ENCODE results near the gene PGAP1.

Gene PGAP1

GRCh38 chr2:196891136-196891535, 35.4 kb downstream of the PGAP1 start:
- no peak for DNase-seq (ENCODE audit: low spot score)

DNA sequence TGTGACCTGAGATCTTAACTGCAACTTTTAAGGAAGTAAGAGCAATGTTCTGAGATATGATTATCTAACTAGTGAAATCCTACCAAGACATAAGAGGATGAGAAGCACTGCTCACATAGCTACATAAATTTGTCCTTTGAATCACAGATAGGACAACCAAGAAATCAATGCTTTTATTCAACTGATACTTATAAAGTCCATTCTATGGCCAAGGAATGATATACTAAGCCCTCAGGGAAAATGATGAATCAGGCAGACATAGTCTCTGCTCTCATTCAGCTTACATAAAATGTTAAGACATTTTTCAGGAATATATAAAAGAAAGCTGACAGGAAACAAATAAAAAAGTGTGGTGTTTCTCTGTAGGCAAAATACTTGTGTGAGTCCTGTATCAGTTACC, 39.1 kb downstream of the PGAP1 start:
- no peak for DNase-seq (ENCODE audit: low spot score)

GRCh38 chr2:196884368-196884767, 42.1 kb downstream of the PGAP1 start:
- no peak for DNase-seq (ENCODE audit: low spot score)

DNA sequence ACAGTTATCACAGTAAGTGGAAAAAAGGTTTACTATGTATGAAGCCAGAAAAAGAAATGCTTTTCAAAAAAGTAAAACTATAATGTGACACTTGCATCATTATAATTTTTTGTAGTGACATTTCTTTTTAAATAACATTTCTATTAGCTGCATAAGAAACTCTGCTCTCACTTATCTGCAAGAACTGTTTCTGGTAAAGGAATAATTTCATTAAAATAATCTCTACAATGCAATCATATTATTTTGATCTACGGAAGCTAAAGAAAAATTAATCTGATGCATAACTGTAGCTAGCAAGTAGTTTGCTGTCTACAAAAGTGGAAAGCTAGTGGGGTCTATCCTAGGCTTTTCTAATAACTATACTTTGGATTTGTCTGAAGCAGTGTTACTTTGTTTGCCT, 50.1 kb downstream of the PGAP1 start:
- DNase-seq (ENCODE audit: low spot score): no peak

GRCh38 chr2:196875414-196875813, 51.1 kb downstream of the PGAP1 start:
- DNase-seq (ENCODE audit: low spot score): no peak

DNA sequence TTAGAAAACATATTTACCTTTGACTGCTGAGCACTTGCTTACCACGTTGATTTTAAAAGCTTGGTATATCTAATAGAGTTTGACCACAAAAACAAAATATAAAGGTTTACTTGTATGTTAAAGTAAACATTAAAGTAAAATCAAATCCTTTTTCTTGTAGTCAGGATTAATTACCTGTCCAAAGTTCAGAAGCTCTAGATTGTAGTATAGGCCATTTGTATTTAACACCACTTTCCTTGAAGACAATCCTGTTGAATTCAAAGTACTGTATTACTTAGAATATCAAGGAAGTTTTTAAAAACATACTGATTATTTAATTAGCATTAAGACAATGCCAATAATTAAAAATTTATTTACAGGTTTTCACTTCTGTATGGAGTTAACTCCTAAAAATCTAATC, 53.0 kb downstream of the PGAP1 start:
- no peak for DNase-seq (ENCODE audit: low spot score)

DNA sequence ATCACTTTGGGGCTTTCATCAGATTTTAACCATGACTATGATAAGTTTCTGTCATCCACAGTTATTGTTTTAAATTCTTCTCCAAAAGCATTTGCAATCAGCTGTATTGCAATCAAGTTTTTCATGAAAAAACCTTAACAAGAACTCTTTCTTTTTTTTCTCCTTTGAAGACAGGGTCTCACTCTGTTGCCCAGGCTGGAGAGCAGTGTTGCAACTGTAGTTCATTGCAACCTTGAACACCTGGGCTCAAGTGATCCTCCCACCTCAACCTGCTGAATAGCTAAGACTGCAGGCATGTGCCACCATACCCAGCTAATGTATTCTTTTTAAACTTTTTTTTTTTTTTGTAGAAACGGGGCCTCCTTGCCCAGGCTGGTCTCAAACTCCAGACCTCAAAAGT, 71.9 kb downstream of the PGAP1 start:
- no peak for DNase-seq (ENCODE audit: low spot score)

- DNase-seq (ENCODE audit: low spot score): no peak
Observed at GRCh38 chr2:196853301-196854087, 73.0 kb downstream of the PGAP1 start.

DNA sequence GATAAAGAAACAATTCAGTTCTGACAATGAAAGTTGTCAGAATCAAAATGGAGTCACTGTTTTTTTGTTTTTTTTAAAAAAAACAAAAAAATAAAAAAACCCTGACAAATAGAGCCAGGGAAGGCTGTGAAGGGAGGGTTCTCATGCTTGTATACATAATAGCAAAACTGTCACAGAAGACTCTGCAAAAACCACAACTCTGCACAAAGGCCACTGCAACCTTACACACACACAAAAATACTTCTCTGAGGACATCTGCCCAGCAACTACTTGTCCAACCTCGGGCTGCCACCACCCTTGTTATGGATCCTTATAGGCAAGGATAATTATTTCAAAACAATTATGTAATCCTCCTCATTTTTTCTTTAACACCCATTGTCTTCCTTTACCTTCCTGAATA, 75.4 kb downstream of the PGAP1 start:
- DNase-seq (ENCODE audit: low spot score): no peak

DNA sequence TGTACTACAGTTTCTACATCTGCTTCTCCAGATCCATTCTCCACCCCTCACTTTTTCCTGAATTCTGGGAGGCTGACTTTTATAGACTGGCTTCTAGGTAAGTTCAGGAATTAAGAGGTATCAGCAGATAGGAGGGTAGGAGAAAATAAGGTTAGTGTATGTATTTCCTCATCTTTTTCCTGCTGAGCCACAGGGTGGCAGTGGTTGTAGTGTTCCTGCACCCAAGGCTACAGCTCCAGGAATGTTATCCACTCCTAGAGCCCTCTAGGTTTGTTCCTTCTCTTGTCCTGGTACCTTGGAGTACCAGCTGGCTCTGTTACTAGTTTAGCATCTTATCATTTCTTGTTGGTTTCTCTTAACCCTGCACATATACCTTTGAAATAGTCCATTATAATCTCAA, 76.6 kb downstream of the PGAP1 start:
- DNase-seq (ENCODE audit: low spot score): no peak

- DNase-seq (ENCODE audit: low spot score): no peak
Observed at GRCh38 chr2:196846295-196846694, 80.2 kb downstream of the PGAP1 start.

DNA sequence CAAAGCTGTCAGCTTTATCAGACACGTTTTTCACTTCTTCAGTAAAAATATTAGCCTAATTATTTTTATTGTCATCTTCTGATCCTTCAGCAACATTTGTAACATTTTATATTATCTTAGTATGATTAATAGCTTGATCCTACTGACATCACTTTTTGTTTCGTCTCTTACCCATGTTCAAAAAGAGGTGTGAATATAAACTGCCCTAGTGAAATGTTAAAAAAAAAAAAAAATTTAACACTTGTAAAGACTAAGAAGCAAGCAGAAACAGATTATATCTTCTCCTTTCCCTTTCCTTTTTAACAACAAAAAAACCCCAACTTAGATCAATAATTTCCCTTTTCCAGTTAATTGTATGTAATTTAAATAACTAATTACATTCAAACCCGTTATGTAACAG, 81.1 kb downstream of the PGAP1 start:
- no peak for DNase-seq (ENCODE audit: low spot score)

DNA sequence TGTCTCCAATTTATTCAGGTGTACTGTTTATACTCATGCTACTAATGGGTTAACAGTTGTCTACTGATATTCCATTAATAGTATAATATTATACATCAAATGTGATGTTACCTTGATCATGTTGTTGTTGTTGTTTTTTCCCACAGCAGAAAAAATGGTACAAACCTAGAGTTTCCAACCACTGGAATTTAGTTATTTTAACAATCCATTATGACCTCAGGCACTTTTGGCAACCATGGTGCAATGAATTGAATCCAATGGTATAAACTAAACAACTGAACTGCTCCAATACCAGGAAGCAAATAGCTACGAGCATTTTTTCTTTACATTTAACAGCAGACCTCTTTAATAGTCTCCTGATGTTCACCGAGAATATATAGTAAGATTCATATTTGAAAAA, 86.3 kb downstream of the PGAP1 start:
- DNase-seq (ENCODE audit: low spot score): no peak

- DNase-seq (ENCODE audit: low spot score): no peak
Observed at GRCh38 chr2:196839574-196839973, 86.9 kb downstream of the PGAP1 start.

- DNase-seq (ENCODE audit: low spot score): no peak
Observed at GRCh38 chr2:196836440-196836839, 90.1 kb downstream of the PGAP1 start.

DNA sequence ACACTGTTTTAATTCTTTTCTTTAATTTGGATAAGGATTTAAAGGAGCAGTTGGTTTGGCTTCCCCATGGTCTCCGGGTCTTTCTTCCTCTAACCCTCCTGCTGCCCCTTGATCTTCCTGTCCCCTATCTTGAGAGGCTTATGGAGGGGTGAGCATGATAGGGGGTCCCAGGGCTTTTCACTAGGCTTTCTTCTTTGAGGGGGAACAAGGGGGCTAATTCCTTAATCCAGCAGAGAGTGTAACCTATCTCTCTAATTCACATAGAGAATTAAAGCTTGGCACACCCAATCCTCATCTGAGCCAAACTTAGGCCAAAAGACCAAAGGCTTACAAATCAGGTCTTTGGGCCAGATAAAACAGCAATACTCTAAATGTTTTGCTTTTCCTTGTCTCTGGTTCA, 95.8 kb downstream of the PGAP1 start:
- no peak for DNase-seq (ENCODE audit: low spot score)

GRCh38 chr2:196827356-196827755, 99.2 kb downstream of the PGAP1 start:
- DNase-seq (ENCODE audit: low spot score): no peak

GRCh38 chr2:196823750-196824522, 102.6 kb downstream of the PGAP1 start:
- DNase-seq (ENCODE audit: low spot score): no peak

- no peak for DNase-seq (ENCODE audit: low spot score)
Observed at GRCh38 chr2:196821195-196821594, 105.3 kb downstream of the PGAP1 start.

- DNase-seq (ENCODE audit: low spot score): no peak
Observed at GRCh38 chr2:196809260-196809659, 117.2 kb downstream of the PGAP1 start, which contains the start of gene C2orf66. C2orf66 (minus strand) TSS chr2:196809355; CDS start chr2:196809336, 19 bp downstream.

GRCh38 chr2:196808083-196808665, 118.3 kb downstream of the PGAP1 start:
- DNase-seq (ENCODE audit: low spot score): no peak

- no peak for DNase-seq (ENCODE audit: low spot score)
Observed at GRCh38 chr2:196804381-196804780, 122.1 kb downstream of the PGAP1 start.

- DNase-seq (ENCODE audit: low spot score): no peak
Observed at GRCh38 chr2:196802401-196802800, 124.1 kb downstream of the PGAP1 start.
